SJCRH30 (cell line): ENCODE data around the gene HSD3B1. TPM values are rescaled to one million over a fixed set of nuclear protein-coding genes. Genes with fewer than 3 reads are reported as not detected.
"Not testable (repeated sequence)": the region's sequence is repeated elsewhere in the genome, so short reads cannot be mapped to it uniquely, and the experiment has no call there.

Experiments
- DNase-seq, 2 experiments: peaks; one replicate each; pipeline ENCODE4 v3.0.0-alpha.2; 2015 to 2020
- H3K27ac ChIP-seq: fragments of 250-450 bp; sonication (Bioruptor Pico); 2 replicates; pipeline ENCODE4 v1.5.1; 2020; ENCODE audit warnings: mild to moderate bottlenecking, moderate library complexity
- H3K27me3 ChIP-seq: fragments of 250-450 bp; sonication (Bioruptor Pico); 2 replicates; pipeline ENCODE4 v1.5.1; 2020; ENCODE audit warnings: mild to moderate bottlenecking, moderate library complexity
- H3K36me3 ChIP-seq: fragments of 250-450 bp; sonication (Bioruptor Pico); 2 replicates; pipeline ENCODE4 v1.5.1; 2020; ENCODE audit warnings: mild to moderate bottlenecking, moderate library complexity
- H3K4me1 ChIP-seq: fragments of 250-450 bp; sonication (Bioruptor Pico); 2 replicates; pipeline ENCODE4 v1.5.1; 2020; ENCODE audit warnings: mild to moderate bottlenecking, moderate library complexity
- H3K4me3 ChIP-seq: fragments of 250-450 bp; sonication (Bioruptor Pico); 2 replicates; pipeline ENCODE4 v1.5.1; 2020; ENCODE audit warnings: mild to moderate bottlenecking, moderate library complexity
- H3K9me3 ChIP-seq: fragments of 250-450 bp; sonication (Bioruptor Pico); replicated peaks from 2 replicates; pipeline ENCODE4 v1.5.1; 2020; ENCODE audit warnings: mild to moderate bottlenecking, moderate library complexity
- total RNA-seq: library from RNA; depleted of rRNA; stranded (reverse); fragments of >200 nt; shearing (Covaris generic); gene quantifications from 2 replicates; pipeline ENCODE4 v1.2.3, GENCODE V29; 2014

HSD3B1 gene
- total RNA-seq, 1 experiment from 2014 or later = not detected

DNA sequence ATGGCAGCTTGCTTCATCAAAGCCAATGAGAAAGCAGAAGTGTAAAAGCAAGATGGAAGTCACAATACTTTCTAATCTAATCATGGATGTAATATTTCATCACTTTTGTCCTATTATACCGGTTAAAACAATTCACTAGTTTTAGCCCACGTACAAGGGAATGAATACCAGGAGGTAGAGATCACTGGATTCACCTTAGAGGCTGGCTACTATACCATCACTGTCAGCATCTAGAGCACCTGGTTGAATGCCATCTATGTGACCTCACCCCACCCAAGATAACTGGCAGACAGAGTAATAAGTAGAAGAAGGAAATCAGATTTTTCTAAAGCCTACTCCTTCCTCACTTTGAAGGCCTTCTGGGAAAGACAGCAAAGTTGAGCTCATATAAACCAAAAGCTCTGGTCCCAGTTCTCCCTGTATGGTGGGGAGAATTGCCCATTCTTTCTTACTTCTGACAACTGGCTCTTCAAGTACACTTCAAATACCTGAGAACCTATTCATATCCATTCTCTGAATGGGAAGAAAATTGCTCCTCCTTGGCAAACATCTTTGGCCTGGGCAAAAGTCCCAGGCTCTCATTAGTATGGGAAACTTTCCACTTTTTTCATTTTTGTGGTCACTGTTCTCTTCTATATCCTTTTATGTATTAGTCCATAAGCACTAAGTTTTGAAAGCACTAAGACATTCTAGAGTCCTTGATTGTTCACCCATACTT, 24.8 kb downstream of the HSD3B1 start:
- H3K9me3 ChIP-seq = no peaks in the 10 kb centered on the region; the same call in 1 of the 2 replicates

DNA sequence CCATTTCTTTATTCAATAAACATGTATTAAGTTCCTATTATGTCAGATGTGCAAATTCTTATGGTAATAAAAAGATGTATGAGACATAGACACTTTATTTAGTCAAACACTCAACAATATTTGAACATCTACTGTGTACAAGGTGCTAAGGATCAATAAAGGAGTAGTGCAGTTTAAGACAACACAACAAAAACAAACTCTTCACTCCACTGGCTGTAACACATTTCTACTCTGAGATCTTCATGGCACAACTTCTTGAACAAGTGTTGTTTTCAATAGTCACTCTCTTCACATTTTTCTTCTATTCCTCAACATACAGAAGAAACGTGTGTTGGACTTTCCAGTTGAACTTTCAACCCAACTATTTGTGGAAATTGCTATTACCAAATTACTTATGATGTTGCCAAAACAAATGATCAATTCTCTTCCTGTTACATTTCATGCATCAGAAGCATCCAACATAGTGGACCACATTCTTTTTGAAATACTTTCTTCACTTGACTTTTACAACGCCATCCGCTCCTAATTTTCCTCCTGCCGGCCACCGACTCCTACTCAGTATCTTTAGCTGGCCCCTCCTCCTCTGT, 25.4 kb downstream of the HSD3B1 start:
- Histone ChIP-seq H3K4me1 (no peaks in the 10 kb centered on the region), H3K9me3 (no peaks in the 10 kb centered on the region; the same call in 1 of the 2 replicates), H3K27ac (no peak overlapping the region), H3K27me3 (no peaks in the 10 kb centered on the region), H3K36me3 (no peaks in the 10 kb centered on the region), H3K4me3 (no peak overlapping the region)
- DNase-seq = no peak

More for the DNA sequence above, 24.8 kb downstream of the HSD3B1 start:
- Histone ChIP-seq H3K27ac (no peak overlapping the region), H3K4me3 (no peak overlapping the region), H3K36me3 (no peaks in the 10 kb centered on the region), H3K4me1 (no peaks in the 10 kb centered on the region), H3K27me3 (no peaks in the 10 kb centered on the region)
- no peak for DNase-seq

DNA sequence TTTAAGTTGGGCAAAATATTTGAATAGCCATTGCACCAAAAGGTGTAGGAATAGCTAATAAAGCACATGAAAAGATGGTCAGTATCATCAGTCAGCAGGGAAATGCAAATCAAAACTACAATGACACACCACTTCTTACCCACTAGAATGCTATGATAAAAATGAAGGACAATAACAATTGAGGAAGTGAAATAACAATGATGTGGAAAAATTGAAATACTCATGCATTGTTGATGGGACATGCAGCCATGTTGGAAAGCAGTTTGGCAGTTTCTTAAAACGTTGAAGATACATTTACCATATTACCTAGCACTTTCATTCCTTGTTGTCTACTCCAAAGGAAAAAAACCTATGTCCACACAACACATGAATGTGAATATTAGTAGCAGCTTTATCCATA, 28.4 kb downstream of the HSD3B1 start:
- no peak for DNase-seq
- no peaks in the 10 kb centered on the region for H3K4me1 ChIP-seq
- no peaks in the 10 kb centered on the region for H3K36me3 ChIP-seq
- H3K9me3 ChIP-seq = no peaks in the 10 kb centered on the region; the same call in 1 of the 2 replicates
- H3K27me3 ChIP-seq = no peaks in the 10 kb centered on the region
- no peak overlapping the region for H3K27ac ChIP-seq
- H3K4me3 ChIP-seq = no peak overlapping the region

DNA sequence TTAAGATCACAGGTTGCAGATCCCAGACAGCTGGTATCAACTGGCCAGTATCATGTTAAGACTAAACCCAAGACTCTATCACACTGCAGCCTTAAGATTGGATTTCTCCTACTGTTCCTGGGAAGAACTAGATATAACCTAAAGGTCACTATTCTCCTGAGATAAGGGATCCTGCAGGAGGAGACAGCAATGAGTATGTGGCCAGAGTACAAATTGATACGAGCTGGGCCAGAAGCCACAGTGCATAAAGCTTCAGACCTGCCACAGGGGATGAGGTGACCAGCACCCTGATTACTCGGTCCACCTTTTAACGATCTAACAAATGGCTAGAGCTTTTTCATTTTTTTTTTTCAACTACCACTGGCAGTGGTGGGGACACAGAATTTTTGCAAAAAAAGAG, 31.0 kb downstream of the HSD3B1 start:
- no peaks in the 10 kb centered on the region for H3K9me3 ChIP-seq
- no peak overlapping the region for H3K27ac ChIP-seq
- H3K4me1 ChIP-seq = no peaks in the 10 kb centered on the region
- H3K27me3 ChIP-seq = no peaks in the 10 kb centered on the region
- no peak overlapping the region for H3K4me3 ChIP-seq
- no peaks in the 10 kb centered on the region for H3K36me3 ChIP-seq
- no peak for DNase-seq

DNA sequence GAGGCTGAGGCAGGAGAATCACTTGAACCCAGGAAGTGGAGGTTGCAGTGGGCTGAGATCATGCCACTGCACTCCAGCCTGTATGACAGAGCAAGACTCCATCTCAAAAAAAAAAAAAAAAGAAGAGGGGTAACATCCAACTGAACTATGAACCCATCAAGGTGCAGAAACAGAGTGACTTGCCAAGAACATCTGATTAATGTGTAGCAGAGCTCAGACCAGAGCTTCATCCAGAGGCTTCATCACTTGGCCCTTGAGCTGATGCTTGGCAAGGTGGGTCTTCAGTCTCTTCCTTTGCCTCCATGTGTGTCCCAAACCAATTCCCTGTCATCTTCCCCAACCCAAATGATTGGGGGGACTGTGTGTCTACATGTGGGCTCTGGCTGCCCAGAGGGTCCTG, 32.6 kb downstream of the HSD3B1 start:
- no peak for DNase-seq
- Histone ChIP-seq H3K27me3 (no peaks in the 10 kb centered on the region), H3K9me3 (no peaks in the 10 kb centered on the region)

DNA sequence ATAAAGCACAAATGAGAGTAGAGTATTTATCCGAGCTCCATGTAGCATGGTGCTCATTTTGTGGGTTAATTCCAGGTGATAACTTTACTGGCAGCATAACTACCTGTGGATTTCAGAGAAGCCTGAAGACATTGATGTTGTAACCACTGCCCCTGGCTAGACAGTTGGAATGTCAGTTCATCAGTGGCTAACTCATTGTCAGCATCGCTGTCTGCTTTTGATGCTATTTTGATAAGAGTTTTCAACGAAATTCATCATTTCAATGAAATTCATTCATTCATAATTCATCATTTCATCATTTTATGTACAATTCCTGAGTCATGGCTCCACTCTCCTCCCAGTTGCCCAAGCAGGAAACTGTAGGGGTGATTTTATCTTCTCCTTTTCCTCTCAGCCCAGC, 34.4 kb downstream of the HSD3B1 start:
- H3K27me3 ChIP-seq = no peaks in the 10 kb centered on the region
- no peak overlapping the region for H3K27ac ChIP-seq
- no peaks in the 10 kb centered on the region for H3K36me3 ChIP-seq
- no peaks in the 10 kb centered on the region for H3K4me1 ChIP-seq
- no peak overlapping the region for H3K4me3 ChIP-seq
- H3K9me3 ChIP-seq = no peaks in the 10 kb centered on the region
- no peak for DNase-seq

More for the DNA sequence above, 32.6 kb downstream of the HSD3B1 start:
- Histone ChIP-seq H3K27ac (no peak overlapping the region), H3K36me3 (no peaks in the 10 kb centered on the region), H3K4me3 (no peak overlapping the region), H3K4me1 (no peaks in the 10 kb centered on the region)

DNA sequence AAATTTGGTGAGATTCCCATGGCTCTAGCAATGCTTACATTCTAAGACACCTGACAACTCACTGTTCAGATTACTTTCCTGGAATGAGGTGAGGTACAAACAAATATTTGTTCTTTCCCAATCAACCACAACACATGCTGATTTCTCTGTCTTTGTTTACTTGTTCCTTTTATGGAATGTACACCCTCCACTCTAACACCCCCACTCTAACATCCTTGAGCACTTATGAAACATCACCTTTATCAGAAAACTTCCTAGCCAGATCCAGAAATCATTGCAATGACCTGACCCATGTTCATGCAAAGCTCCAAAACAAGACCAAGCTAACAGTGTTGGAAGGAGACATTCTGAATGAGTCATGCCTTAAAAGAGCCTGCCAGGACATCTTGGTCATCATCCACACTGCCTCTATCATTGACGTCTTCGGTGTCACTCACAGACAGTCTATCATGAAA, 35.5 kb downstream of the HSD3B1 start:
- Histone ChIP-seq H3K27me3 (peaks cover 4% of the 10 kb centered on the region; the same call in 1 of the 2 replicates), H3K4me3 (no peak overlapping the region), H3K9me3 (no peaks in the 10 kb centered on the region), H3K27ac (no peak overlapping the region), H3K36me3 (no peaks in the 10 kb centered on the region), H3K4me1 (no peaks in the 10 kb centered on the region)
- DNase-seq = no peak

DNA sequence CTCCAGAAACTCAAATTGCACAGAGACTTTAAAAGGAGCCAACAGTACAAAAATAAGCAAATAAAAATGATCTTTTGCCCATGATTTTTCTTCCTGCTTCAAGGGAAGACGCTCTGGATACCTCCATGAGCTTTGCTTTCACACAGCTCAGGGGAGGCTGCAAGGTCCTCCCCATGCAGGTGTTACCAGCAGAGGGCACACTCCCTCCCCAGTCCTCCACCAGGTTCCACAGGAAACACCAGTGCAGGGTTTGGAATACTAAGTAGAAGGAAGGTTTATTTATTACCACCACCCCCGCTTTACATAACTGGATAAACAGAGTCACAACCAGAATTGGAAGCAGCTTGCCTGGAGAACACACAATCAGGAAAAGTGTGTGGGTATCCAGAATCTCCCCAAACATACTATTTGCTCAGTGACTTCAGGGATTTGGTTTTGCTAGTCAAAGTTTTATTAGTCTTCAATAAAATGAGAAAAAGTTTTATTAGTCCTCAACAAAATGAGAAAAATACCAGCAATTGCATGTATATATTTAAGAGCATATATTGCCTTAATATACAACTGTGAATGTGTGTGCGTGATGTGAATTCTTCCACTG, 37.3 kb downstream of the HSD3B1 start:
- Histone ChIP-seq H3K27ac (no peak overlapping the region), H3K4me1 (no peaks in the 10 kb centered on the region), H3K4me3 (no peak overlapping the region), H3K9me3 (no peaks in the 10 kb centered on the region), H3K27me3 (peaks cover 4% of the 10 kb centered on the region; the same call in 1 of the 2 replicates), H3K36me3 (no peaks in the 10 kb centered on the region)
- DNase-seq = peak; percentile 23 to 50

DNA sequence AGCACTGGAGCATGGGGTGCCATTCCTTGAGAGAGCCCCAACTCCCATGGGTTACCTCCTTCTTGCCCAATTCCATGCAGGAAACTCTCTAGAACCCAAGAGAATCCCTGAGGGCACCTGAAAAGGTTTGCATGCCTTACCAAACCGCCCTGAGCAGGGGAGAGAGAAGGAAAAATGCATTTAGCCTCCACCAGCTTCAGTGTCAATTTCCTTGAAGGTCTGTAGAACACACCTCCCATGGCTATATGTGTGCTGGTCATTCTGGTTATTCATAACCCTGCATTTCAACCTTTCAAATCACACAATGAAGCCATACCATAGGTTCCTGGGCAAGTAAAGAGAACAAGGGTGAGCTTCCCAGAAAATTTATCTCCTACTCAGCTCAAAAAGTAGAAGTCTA, 39.6 kb downstream of the HSD3B1 start:
- peaks cover 4% of the 10 kb centered on the region; the same call in 1 of the 2 replicates for H3K27me3 ChIP-seq
- H3K27ac ChIP-seq = no peak overlapping the region
- DNase-seq = no peak
- H3K4me1 ChIP-seq = peaks cover 5% of the 10 kb centered on the region; the same call in 1 of the 2 replicates
- H3K36me3 ChIP-seq = no peaks in the 10 kb centered on the region
- H3K9me3 ChIP-seq = no peaks in the 10 kb centered on the region
- no peak overlapping the region for H3K4me3 ChIP-seq

DNA sequence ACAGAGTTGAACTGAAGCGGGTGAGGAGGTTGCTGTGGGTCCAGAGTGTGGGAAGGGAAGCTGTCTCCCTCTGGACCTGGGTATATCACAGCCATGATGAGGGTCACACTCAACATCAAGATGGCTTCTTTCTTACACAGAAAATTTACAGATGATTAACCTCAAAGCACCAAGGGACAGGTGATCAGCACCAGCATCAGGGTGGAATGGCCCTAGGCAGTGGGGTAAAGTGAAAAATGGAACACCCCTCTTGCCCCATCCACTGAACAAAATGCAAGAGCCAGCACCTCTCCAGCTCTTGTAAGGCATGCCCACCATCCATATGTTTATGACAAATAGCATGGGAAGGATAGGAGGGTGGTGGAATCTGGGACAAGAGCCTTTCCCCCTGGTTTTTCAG, 40.3 kb downstream of the HSD3B1 start:
- H3K36me3 ChIP-seq = no peaks in the 10 kb centered on the region
- peaks cover 4% of the 10 kb centered on the region; the same call in 1 of the 2 replicates for H3K27me3 ChIP-seq

DNA sequence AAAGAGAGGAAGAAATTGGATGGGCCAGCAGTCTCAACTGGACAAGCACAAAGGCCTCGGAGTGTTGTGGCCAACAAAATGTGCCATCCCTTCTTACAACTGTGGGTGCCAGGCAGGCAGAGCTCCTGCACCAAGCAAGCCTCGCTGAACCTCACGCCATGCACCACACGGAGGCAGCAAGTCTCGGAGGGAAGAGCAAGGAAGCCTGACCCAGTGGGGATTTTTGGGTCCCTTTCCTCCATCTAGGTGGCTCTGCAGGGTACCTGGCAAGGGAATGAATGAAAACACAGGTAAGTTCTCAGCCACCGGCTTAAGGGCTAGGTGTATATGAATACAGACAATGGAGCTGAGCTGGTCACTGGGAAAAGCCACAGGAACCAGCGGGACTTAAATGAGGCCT, 40.8 kb downstream of the HSD3B1 start:
- DNase-seq = no peak
- Histone ChIP-seq H3K9me3 (no peaks in the 10 kb centered on the region), H3K27me3 (peaks cover 4% of the 10 kb centered on the region; the same call in 1 of the 2 replicates), H3K36me3 (no peaks in the 10 kb centered on the region), H3K4me3 (no peak overlapping the region), H3K4me1 (peaks cover 11% of the 10 kb centered on the region), H3K27ac (no peak overlapping the region)

More for the DNA sequence above, 40.3 kb downstream of the HSD3B1 start:
- DNase-seq = no peak
- H3K4me3 ChIP-seq = no peak overlapping the region
- H3K27ac ChIP-seq = no peak overlapping the region
- no peaks in the 10 kb centered on the region for H3K9me3 ChIP-seq
- peaks cover 6% of the 10 kb centered on the region for H3K4me1 ChIP-seq

DNA sequence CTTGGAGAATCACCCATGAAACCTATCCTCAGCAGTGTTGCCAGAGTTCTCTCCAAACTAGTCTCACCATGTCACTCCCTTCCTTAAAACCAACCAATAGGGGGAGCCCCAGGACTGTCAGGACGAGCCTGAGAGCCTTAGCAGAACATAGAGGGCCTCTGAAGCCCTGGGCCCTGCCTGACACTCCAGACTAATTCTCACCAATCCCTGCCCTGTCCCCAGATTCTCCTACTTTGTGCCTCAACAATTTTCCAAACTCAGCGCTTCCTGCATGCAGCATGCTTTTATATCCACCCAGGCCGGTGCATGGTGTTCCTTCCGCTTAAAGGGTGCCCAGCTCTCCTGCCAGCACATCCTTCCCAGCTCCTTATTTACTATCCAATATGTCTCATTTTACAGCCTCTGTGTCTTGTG, 42.7 kb downstream of the HSD3B1 start:
- H3K27me3 ChIP-seq = peaks cover 4% of the 10 kb centered on the region; the same call in 1 of the 2 replicates
- DNase-seq = peak; percentile 82 to 93
- H3K4me3 ChIP-seq = no peak overlapping the region

DNA sequence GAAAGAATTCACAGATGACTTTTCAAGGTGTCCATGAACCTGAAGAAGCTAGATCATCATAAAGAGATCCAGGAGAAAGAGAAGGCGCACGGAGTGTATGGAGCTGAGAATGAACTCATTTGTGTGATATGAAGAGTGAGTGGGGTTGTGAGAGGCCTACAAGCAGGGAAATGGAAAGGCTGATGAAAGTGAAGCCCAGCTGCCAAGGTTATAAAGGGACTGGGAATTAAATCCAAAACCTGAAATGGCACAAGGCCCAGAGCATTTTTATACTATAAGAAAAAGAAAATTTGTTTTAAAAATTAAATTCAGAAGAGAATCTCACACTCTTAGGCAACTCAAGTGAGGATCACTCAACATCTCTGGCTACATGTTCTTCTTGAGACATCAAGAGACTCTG, 43.4 kb downstream of the HSD3B1 start:
- Histone ChIP-seq H3K27me3 (peaks cover 4% of the 10 kb centered on the region; the same call in 1 of the 2 replicates), H3K27ac (no peak overlapping the region), H3K36me3 (no peaks in the 10 kb centered on the region), H3K4me1 (peaks cover 33% of the 10 kb centered on the region), H3K9me3 (no peaks in the 10 kb centered on the region), H3K4me3 (no peak overlapping the region)
- no peak for DNase-seq

More for the DNA sequence above, 42.7 kb downstream of the HSD3B1 start:
- Histone ChIP-seq H3K9me3 (no peaks in the 10 kb centered on the region), H3K27ac (no peak overlapping the region), H3K4me1 (peaks cover 27% of the 10 kb centered on the region), H3K36me3 (no peaks in the 10 kb centered on the region)

DNA sequence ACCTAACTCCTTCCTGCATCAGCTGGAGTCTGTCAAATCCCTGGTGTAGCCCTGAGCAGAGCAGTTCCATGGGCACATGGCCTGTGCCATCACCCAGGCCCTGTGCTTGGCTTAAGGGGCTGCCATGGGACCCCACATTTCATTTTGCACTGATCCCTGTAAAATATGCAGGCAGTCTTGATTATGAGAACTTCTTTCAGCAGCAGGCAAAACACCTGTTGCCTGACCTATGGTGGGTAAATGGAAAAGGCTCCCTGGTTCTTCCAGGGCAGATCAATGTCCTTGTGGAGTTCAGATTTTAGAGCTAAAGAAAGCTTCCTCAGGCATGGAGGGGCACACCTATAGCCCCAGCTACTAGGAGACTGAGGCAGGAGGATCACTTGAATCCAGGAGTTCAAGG, 44.2 kb downstream of the HSD3B1 start:
- Histone ChIP-seq H3K36me3 (no peaks in the 10 kb centered on the region), H3K4me3 (no peak overlapping the region), H3K27me3 (peaks cover 4% of the 10 kb centered on the region; the same call in 1 of the 2 replicates), H3K9me3 (peaks cover 7% of the 10 kb centered on the region; the same call in 1 of the 2 replicates), H3K4me1 (peaks cover 38% of the 10 kb centered on the region), H3K27ac (no peak overlapping the region)
- DNase-seq = no peak

DNA sequence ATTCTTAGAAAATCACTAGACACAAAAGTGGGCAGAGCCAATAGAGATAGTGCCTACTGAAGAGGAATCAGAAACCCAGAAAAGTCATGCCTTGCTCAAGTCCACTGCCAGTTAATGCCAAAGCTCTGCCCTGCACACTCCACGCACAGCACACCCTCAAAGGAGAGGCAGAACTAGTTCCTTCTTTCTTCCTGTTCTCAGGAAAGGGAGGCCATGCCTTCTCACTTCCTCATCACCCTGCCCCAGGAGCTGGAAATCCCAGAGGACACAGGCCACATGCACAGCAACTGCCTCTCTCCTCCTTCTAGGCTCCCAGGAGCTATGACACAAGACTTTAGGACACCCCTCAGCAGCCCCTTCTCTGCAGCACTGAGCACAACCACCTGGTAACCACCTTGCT, 45.6 kb downstream of the HSD3B1 start:
- not testable (repeated sequence) for H3K36me3 ChIP-seq, DNase-seq, H3K27me3 ChIP-seq, H3K4me3 ChIP-seq
- Histone ChIP-seq H3K4me1 (peaks cover 38% of the 10 kb centered on the region), H3K27ac (peak overlapping the region; percentile 81; the same call in 1 of the 2 replicates), H3K9me3 (peaks cover 12% of the 10 kb centered on the region; the same call in 1 of the 2 replicates)
